GM18873 (cell line): ENCODE results near the gene LY86.
A peak's percentile ranks its signal among the peaks of the same experiment; 100 is the strongest.

ENCODE experiments used
- ATAC-seq: cut with Tn5 transposase; IDR thresholded peaks from one replicate; pipeline ENCODE4 v1.9.1; 2021; ENCODE audit warnings: mild to moderate bottlenecking, moderate library complexity, moderate number of reproducible peaks; ENCODE audit not compliant: unreplicated experiment, low FRiP score

Gene LY86

DNA sequence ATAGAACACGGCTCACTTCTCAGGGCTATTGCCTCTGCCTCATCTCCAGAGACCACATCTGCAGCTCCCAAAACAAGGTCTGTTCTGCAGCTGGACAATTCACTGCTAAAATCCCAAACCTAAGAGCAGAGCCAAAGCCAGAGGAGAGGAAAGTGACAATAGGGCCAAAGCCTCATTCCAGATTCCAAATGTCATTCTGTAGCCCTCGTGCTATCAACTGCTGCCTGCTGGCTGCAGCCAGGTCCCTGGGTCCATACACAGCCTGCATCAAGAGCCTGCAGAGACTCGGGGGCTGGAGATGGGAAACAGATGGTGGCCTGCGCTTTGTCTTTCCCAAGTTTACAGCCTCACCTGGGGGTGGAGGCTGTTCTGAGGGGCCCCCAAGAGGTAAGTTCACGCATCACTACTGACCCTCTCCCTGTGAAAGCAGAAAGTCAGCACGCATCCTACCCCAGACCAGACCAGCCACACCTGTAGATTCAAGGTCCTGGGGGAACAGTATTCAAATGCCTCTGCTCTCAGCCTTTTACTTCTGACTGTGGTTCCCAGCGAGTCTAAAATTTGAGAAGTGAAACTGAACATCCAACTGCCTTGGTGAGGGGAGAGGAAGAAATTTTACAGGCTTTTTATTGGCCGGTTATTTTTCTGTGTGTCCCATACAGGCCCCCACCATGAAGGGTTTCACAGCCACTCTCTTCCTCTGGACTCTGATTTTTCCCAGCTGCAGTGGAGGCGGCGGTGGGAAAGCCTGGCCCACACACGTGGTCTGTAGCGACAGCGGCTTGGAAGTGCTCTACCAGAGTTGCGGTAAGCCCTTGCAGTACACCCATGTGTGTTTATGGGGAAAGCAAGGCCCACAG, at the start of gene LY86:
Gene LY86 (plus strand): TSS at position 657 of the 860 bp plus-strand sequence. CDS start 15 bp downstream, at position 672.
- ATAC-seq, result peak; percentile 36

DNA sequence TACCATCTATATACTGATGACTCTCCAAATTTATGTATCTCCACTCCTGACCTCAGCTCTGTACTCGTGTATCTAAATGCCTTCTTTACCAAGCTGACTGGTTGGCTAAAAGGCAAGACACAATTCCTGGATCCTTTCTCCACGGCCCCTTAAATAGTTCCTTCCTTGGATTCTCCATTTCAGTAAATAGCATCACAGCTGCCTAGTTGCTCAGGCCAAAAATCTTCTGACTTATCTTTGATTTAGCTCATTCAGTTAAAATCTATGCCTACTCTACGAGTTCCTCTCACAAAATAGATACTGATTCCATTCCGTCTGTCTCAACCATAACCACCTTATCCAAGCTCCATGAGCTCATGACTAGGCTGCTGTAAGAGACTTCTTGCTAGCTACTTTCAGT, 49.5 kb upstream of the LY86 start:
- no peak for ATAC-seq

DNA sequence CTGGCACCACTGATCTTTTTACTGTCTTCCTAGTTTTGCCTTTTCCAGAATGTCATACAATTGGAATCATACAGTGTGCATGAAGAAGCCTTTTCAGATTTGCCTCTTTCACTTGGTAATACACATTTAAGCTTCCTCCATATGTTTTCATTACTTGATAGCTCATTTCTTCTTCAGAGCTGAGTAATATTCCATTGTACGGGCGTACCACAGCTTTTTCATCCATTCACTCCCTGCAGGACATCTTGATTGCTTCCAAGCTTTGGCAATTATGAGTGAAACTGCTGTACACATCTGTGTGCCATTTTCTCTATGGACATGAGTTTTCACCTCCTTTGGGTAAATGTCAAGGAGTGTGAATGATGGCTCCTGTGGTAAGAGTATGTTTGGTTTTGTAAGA, 46.2 kb upstream of the LY86 start:
- no peak for ATAC-seq

GRCh38 chr6:6543181-6543879, 45.2 kb upstream of the LY86 start:
- ATAC-seq, result no peak

DNA sequence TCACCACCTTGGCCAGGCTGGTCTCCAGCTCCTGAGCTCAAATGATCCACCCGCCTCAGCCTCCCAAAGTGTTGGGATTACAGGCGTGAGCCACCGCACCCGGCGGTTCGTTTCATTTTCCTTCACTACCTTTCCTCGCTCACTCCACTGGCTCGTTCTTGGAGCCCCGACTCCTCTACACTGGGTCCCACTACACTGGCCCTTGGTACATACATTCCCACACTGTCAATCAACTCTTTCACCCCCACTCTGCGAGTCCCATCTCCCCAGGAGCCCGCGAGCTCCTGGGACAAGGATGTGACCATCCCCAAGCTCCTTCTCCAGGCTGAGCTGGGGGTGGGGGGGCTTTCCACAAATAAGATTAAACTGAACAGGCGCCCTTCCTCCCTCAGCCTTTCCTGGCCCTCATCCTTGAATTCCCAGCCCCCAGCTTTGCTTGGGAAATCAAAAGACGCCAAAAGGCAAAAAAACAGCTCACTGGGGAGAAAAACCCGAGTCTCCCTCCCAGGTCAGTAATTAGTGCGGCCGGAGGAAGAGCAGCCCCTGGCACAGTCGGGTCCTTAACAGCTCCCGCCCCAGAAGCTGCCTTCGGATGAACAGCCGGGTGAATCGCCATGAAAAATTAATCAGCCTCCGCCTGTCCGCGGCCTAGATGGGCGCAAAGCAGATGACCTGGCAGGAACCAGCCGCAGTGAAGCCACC, 42.8 kb upstream of the LY86 start:
- no peak for ATAC-seq

GRCh38 chr6:6546318-6547109, 42.0 kb upstream of the LY86 start:
- ATAC-seq, result peak; percentile 30

DNA sequence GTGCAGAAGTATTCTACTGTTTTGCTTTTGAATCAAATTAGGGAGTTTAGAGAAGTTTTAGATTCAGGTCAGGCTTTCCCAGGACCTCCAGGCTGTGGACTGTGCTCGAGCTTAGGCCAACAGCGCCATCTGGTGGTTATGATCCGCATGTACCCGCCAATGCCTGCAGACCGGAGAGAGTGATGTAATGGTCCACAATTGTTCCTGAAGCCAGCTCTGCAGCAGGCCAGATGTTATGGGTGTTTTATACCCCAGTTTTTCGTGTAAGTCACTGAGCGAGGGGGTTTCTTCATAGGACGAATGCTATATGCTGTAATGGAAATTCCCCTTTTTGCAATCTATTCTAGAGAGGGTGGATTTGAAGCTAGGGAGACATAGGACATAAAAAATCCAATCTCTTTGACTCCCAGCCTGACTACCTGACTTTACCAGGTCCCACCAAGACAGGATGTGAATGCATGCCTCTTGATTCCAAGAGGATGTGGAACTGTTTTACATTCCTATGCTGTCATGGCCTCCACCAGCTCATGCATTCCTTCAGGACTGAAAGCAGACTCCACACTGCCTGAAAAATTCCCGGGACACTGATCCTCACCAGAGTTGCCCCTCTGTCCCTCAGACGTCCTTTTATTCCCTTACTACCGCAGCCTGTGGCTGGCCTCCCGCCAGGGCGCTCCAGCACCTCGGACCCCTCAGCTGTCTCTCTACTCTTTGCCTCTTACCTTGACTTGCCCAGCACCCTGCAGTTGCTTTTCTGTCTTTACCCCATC, 41.2 kb upstream of the LY86 start:
- peak; percentile 81 for ATAC-seq

DNA sequence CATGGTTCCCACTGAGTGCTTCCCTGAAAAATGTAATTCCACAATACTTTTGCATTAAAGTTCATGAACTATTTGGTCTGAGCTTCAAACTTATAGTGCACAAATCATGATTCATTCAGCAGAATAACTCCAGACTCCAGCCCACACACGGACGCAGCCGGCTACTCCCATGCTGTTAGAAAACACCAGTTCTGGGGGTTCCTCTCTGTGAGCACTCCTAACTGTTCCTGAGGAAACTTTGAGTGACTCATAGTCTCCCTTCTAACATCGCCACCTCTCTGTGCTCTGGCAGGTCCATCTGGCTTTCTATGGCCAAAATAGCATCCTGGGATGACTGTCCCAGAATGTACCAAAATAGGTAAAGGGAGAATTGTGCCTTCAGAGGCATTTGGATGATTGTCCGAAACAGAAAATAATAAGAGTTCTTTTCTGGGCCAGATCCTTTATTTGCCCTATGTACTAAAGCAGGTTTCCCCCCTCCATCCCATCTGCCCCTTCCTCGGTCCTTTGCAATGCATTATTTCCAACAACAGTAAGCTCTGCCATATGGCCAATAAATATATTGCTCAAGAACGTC, 32.3 kb upstream of the LY86 start:
- no peak for ATAC-seq

GRCh38 chr6:6556738-6557503, 31.6 kb upstream of the LY86 start:
- no peak for ATAC-seq

DNA sequence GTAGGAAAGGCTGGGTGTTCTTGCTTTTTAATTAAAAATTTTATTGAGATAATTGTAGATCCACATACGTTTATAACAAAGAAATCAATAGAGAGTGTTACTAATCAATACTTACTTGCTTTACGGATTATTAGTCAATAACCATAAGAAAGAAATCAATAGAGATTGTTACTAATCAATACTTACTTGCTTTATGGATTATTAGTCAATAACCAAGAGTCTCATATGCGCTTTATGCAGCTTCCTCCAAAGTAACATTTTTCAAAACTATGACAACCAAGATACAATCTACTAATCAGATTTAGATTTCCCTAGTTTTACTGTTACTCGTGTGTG, 31.0 kb upstream of the LY86 start:
- ATAC-seq, result no peak

GRCh38 chr6:6557886-6558285, 30.6 kb upstream of the LY86 start:
- no peak for ATAC-seq

GRCh38 chr6:6559994-6560570, 28.4 kb upstream of the LY86 start:
- ATAC-seq, result no peak

DNA sequence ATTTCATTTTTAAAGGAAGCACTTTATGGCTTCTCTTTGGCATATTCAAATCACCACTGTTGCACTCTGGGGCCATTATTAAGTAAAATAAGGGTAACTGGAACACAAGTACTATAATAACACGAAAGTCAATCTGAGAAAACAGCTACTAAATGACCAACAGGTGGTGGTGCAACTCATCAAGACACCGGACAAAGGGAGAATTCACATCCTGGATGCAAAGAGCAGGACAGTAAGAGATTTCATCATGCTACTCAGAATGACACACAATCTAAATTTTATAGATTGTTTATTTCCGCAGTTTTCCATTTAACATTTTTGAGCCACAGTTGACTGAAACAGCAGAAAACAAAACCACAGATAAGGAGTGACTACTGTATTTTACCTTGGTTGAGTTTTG, 27.6 kb upstream of the LY86 start:
- ATAC-seq, result no peak

- ATAC-seq, result no peak
Observed at GRCh38 chr6:6564154-6564553, 24.4 kb upstream of the LY86 start.

DNA sequence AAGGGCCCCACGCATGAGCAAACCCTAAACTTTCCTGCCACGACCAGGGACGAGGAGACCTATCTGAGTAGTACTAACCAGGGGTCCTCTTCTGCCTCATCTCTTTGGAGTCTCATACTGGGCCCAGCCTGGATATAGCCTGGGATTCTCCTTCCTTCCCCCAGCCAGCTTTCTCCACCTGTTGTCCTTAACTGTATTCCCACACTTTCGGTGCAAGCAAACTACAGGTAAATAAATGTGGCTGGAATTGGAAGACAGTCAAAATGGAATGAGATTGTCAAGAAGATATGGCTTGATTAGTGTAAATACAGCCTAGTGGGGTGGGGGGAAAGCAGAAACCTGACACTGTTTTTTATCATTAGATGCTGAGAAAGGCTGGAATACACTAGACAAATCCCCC, 23.5 kb upstream of the LY86 start:
- ATAC-seq, result no peak

- no peak for ATAC-seq
Observed at GRCh38 chr6:6565488-6565887, 23.0 kb upstream of the LY86 start.

- no peak for ATAC-seq
Observed at GRCh38 chr6:6566766-6567165, 21.8 kb upstream of the LY86 start.

DNA sequence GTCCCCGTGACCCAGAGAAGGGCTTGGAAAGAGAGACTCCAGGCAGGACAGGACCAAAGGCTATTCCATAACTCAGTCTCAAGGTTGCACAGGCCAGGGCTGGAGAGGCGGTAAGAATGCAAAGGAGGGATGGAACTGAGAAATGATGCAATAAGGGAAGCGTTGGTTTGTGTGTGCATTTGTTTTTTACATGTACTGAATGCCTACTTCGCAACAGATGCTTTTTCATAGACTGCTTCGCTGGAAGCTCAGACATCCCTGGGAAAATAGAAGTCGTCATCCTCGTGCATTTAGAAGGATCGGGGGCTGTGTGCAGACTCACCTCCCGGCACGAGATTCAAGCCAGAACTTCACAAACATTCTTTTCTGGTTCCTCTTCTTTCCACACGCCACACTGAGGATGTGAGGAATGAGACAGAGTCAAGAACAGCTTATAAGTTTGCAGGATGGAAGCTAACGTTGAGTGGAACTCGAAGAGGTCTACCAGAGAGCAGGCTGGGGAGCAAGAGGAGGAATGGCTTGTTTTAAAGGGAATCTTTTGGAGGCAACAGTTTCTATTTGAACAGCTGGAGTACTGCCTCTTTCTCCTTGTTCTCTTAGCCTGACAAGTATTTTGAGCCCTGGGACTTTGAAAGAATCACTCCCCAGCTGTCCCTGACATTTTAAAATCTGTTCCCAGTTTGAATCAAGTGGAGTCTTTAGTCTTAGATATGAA, 19.3 kb upstream of the LY86 start:
- ATAC-seq, result no peak
